Activated CD4-positive, alpha-beta T cell treated with anti-CD3 and anti-CD28 coated beads for 24 hours (primary cell): ENCODE results near the gene LLGL2.

ENCODE experiments used
- DNase-seq, 2 donors: peaks; one replicate each; pipeline ENCODE4 v3.0.0-alpha.2; 2020; ENCODE audit warnings: low read depth in 2 of 2

Gene LLGL2

GRCh38 chr17:75550139-75550465 is 24.6 kb downstream of the LLGL2 start:
- no peak for DNase-seq

DNA sequence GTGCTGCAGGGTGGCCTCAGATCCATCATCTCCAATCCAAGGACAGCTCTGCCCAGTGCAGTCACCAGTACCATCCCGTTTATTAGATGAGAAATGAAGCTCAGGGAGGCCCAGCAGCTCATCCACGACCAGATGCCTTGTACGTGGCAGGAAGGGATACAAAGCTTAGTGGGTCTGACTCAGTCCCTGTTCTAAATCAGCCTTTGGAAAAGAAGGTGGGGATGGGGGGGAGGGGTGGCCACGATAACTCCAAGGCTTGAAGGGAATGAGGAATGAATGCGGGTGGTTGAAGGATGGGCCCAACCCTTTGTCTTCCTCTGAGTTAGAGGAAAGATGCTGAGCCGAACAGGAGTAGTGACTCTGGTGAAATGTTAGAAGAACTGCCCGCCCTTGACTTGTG is 25.8 kb downstream of the LLGL2 start:
- no peak for DNase-seq

GRCh38 chr17:75552425-75553294 is 27.2 kb downstream of the LLGL2 start:
- no peak for DNase-seq

DNA sequence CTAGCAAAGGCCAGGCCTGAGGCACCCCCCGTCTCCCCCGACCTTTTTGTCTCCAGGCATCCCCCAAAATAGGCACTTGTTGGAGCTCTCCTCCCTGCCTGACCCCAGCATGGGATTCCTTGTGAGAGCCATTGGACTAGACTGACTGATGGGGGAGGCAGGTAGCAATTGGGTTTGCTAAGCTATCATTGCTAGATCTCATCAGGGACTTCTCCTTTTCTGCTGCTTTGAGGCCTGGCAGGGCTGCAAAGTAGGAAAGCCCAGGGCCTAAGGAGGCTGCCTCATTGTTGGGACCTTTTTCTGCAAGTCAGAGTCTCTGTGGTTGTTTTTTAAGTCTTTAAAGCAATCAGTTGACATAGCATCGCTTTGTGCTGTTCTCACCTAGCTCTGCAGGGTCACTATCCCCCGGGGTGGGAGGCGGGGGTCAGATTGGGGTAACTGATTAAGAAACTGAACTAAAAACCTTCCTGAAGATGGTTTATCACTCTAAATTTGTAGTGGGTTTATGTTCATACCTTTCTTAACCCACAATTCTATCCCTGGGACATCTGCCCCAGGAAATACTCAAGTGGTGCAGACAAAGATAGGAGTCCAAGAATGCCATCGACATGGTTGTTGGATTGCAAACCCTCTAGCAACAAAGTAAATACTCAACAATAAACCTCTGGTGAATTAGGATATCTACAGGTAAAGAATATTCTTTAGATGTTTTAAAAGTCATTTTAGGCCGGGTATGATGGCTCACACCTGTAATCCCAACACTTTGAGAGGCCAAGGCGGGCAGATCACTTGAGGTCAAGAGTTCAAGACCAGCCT is 28.0 kb downstream of the LLGL2 start:
- DNase-seq: no peak

GRCh38 chr17:75555679-75556153 is 30.2 kb downstream of the LLGL2 start:
- no peak for DNase-seq

DNA sequence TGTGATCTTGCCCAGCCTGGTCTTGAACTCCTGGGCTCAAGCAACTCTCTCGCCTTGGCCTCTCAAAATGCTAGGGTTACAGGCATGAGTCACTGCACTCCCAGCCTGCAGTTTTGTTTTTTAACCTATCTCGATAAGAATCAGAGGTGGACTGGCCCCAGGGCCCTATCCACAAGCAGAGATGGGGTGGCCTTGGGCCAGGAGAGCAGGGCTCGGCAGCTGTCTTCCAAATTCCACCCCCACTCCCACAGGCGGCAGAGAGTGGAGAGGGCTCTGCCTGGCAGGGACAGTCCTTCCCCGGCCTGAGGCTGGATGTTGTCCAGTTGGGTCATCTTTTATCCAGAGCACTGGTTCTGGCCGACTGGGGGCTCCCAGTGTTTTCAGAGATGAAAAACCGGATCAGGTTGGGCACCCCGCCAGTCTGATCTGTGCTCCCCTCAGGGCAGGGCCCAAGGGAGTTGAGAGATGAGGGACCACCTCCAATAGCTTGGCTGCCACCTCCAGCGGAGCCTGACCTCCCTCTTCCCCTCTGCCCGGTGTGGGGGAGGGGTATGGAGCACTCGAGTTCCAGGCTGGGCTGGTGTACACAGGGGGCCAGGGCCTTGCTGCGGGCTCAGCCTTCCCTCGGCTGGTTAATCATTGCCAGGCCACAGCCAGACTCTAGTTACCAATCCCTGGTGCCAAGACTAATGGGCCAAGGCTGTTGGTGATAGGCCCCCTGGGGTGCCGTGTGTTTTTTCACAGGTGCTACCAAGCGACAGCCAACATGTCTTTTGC is 31.8 kb downstream of the LLGL2 start:
- DNase-seq: no peak

DNA sequence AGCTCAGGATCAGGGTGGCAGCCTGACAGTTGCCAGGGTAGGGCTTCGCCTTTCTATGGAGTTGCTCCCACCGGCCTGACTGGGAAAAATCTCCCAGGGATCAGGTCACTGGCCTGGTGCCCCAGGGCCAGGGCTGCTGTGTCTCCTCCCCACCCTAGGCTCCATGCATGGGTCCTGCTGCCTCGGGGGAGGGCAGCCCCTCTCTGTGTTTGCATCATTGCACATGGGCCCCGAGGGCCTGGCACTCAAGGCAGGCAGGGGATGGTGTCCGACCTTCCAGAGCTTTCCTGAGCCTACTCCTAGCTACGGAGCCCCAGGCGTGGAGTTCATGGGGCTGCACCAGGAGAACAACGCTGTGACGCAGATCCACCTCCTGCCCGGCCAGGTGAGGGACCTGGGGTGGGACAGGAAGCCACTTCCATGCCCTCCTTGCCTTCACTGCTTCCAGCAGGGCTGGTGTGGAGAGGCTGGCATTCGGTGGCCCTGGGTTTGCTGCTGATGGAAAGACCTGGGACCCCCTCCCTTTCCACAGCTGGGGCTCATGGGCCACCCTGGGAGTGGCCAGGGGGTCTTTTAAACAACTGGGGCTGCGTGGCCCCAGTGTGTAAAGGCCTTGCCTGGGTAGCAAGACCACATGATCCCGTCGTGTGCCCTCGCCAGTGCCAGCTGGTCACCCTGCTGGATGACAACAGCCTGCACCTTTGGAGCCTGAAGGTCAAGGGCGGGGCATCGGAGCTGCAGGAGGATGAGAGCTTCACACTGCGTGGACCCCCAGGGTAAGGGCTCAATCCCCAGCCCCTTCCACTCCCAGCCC is 32.6 kb downstream of the LLGL2 start:
- DNase-seq: no peak

- no peak for DNase-seq
Observed at GRCh38 chr17:75558666-75559530, 33.4 kb downstream of the LLGL2 start.

- no peak for DNase-seq
Observed at GRCh38 chr17:75559958-75560533, 34.5 kb downstream of the LLGL2 start.

DNA sequence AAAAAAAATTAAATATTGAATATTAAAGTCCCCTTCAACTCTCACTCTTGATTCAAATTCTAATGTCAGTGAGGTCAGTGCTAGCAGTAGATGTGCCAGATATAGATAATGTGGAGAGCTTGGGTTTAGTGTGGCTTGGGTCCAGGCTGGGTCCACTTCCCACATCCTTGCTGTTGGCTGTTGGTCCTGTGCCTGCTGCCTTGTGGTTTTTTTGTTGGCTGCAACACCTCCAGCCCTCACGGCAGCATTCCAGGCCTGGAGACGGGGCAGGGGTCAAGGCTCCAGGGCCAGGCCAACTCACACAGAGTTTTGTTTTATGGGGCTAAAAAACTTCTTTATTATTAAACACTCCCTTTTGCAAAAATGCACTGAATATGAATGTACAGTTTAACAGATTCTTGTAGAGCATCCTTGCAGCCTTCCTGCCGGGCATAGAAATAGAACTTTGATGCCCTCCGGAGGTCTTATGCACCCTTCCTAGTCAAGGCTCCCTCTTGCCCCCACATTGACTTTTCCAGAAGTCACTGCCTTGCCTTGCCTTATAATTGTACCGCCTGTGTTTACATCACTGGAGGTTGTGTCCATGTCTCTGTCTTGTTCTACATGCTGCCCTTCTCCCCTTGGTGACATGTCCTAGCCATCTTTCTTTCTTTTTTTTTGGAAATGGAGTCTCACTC is 36.6 kb downstream of the LLGL2 start:
- no peak for DNase-seq

GRCh38 chr17:75563063-75563758 is 37.7 kb downstream of the LLGL2 start:
- DNase-seq: no peak

GRCh38 chr17:75564195-75564594 is 38.7 kb downstream of the LLGL2 start:
- DNase-seq: no peak

DNA sequence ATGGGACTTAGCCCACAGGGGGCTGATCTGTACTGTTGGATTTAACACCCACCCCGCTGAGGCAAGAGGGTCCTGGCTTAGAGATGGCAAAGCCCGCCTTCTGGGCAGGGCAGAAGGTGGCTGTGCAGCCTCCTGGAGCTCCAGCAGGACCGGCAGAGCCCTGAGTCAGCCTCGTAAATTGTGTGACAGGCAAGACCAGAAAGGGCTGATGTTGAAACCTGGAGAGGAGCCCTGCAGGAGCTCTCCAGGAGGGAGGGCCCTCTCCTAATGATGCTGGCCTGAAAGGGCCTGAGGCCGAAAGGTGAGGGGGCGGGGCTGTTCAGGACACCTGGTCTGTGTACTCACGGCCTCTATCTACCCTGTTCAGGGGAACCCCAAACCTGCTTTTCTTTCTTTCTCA is 39.6 kb downstream of the LLGL2 start:
- no peak for DNase-seq

- no peak for DNase-seq
Observed at GRCh38 chr17:75565618-75566017, 40.1 kb downstream of the LLGL2 start.

DNA sequence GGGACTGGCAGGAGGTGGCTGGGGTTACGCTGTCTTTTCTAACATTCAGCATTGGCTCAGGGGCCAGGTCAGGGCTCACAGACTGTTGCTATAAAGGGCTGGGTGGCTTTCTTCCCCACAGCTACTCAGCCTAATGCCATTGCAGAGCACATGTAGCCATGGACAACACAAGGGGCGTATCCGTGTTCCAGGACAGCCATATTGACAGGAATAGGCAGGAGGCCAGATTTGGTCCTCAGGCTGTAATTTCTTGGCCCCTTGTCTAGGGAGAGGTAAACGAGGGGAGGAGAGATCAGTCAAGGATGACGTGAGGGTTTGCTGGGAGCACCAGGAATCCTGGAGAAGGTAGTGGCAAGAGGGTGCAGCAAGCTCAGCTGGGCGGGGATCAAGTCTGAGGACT is 40.9 kb downstream of the LLGL2 start:
- DNase-seq: no peak

- DNase-seq: no peak
Observed at GRCh38 chr17:75566834-75567233, 41.3 kb downstream of the LLGL2 start.

DNA sequence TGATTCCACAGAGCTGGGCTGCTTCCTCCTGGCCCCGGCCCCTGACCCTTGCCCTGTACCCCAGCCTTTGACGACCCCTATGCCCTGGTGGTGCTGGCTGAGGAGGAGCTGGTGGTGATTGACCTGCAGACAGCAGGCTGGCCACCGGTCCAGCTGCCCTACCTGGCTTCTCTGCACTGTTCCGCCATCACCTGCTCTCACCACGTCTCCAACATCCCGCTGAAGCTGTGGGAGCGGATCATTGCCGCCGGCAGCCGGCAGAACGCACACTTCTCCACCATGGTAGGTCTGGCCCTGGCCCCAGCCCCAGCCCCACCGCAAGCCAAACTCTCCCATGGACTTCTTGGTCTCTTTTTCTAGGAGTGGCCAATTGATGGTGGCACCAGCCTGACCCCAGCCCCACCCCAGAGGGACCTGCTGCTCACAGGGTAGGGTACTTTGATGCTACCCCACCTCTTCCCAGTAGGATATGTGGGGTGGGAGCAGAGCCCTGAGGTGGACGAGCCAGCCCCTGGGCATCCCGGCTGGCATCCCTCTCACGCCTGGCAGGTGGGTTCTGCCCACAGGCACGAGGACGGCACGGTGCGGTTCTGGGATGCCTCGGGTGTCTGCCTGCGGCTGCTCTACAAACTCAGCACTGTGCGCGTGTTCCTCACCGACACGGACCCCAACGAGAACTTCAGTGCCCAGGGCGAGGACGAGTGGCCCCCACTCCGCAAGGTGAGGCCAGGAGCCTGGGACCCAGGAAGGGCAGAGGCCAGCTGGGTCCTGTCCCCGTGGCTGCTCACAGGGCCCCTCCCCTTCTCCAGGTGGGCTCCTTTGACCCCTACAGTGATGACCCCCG is 43.1 kb downstream of the LLGL2 start:
- DNase-seq: no peak
